H1 (cell line): ENCODE results near the gene CHRM4. TPM values are rescaled to one million over a fixed set of nuclear protein-coding genes. Genes with fewer than 3 reads are reported as not detected.
A peak's percentile ranks its signal among the peaks of the same experiment; 100 is the strongest.

Source experiments
- CTCF ChIA-PET: fragments of 300-600 bp; sonication (Branson Sonifier 250); formaldehyde crosslinking; loops from one replicate; lab custom pipeline; 2021; ENCODE audit not compliant: partially characterized antibody; lab: Charles Lee
- POLR2A ChIA-PET: fragments of 300-600 bp; sonication (Branson Sonifier 250); formaldehyde crosslinking; loops from one replicate; lab custom pipeline; 2021; ENCODE audit warnings: inconsistent platforms; ENCODE audit not compliant: partially characterized antibody; lab: Charles Lee
- DNase-seq, 2 experiments: peaks; one replicate each; pipeline versions ENCODE4 v3.0.0 to v3.0.0-alpha.2; 2010 to 2022; ENCODE audit warnings: low spot score in 2 of 2, low read depth in 1 of 2, mixed read lengths in 1 of 2
- FAIRE-seq: peaks from 2 replicates; lab custom pipeline; 2011; peaks lifted over from hg19 to GRCh38; lab: Jason Lieb, UNC
- H2AFZ ChIP-seq: 2 replicates; pipeline ENCODE4 v1.8.1; 2012; ENCODE audit warnings: low read length, inconsistent platforms
- H2AK5ac ChIP-seq: 2 replicates; pipeline ENCODE4 v1.6.1; 2013; ENCODE audit warnings: low read depth, low read length
- H2BK120ac ChIP-seq: replicated peaks from 2 replicates; pipeline ENCODE3; 2013; ENCODE audit warnings: low read depth, low read length, inconsistent platforms
- H2BK12ac ChIP-seq: 2 replicates; pipeline ENCODE4 v1.6.1; 2013; ENCODE audit warnings: low read depth, low read length
- H2BK15ac ChIP-seq: 2 replicates; pipeline ENCODE4 v1.6.1; 2013; ENCODE audit warnings: low read length
- H2BK20ac ChIP-seq: 2 replicates; pipeline ENCODE4 v1.6.1; 2013; ENCODE audit warnings: low read length
- H2BK5ac ChIP-seq: 2 replicates; pipeline ENCODE4 v1.6.1; 2013; ENCODE audit warnings: low read depth, low read length
- H3K14ac ChIP-seq: 2 replicates; pipeline ENCODE4 v1.6.1; 2013; ENCODE audit warnings: inconsistent platforms; ENCODE audit not compliant: insufficient read length
- H3K18ac ChIP-seq: 2 replicates; pipeline ENCODE4 v1.6.1; 2013; ENCODE audit warnings: low read length; ENCODE audit errors: extremely low read depth
- H3K23ac ChIP-seq: 2 replicates; pipeline ENCODE4 v1.6.1; 2013; ENCODE audit warnings: inconsistent platforms; ENCODE audit not compliant: insufficient read length
- H3K23me2 ChIP-seq: 2 replicates; pipeline ENCODE4 v1.6.1; 2013; ENCODE audit warnings: low read depth, low read length
- H3K27ac ChIP-seq: 2 replicates; pipeline ENCODE4 v1.6.1; 2011; ENCODE audit warnings: low read depth, low read length, inconsistent platforms
- H3K27me3 ChIP-seq, 4 experiments: replicated peaks in 1 of 4; 1 replicate in 1 of 4; 2 replicates in 3 of 4; pipeline versions ENCODE4 v1.6.1 to v1.8.1; 2011 to 2013; ENCODE audit warnings: low read length in 3 of 4, mild to moderate bottlenecking in 3 of 4, inconsistent platforms in 2 of 4, mixed read lengths in 2 of 4, moderate library complexity in 1 of 4; ENCODE audit not compliant: control insufficient read depth in 3 of 4, insufficient read depth in 3 of 4; ENCODE audit errors: extremely low read depth in 1 of 4
- H3K36me3 ChIP-seq, 4 experiments: 2 replicates each; pipeline versions ENCODE4 v1.6.1 to v1.8.1; 2011 to 2013; ENCODE audit warnings: mild to moderate bottlenecking in 4 of 4, low read length in 3 of 4, moderate library complexity in 2 of 4, control low read depth in 1 of 4, inconsistent platforms in 1 of 4; ENCODE audit not compliant: insufficient read depth in 4 of 4, control insufficient read depth in 2 of 4
- H3K4ac ChIP-seq: replicated peaks from 2 replicates; pipeline ENCODE3; 2013; ENCODE audit warnings: low read length, low read depth, mixed read lengths, inconsistent platforms; ENCODE audit not compliant: insufficient read length
- H3K4me1 ChIP-seq, 4 experiments: replicated peaks in 1 of 4; 1 replicate in 1 of 4; 2 replicates in 3 of 4; pipeline versions ENCODE4 v1.6.1 to v1.8.1; 2011 to 2013; ENCODE audit warnings: low read length in 3 of 4, inconsistent platforms in 2 of 4, mixed read lengths in 1 of 4; ENCODE audit not compliant: insufficient read depth in 4 of 4, control insufficient read depth in 3 of 4
- H3K4me2 ChIP-seq, 2 experiments: 2 replicates each; pipeline versions ENCODE4 v1.6.1 to v1.8.1; 2011 to 2013; ENCODE audit warnings: low read depth in 2 of 2, low read length in 2 of 2, control low read depth in 1 of 2, inconsistent platforms in 1 of 2, mild to moderate bottlenecking in 1 of 2; ENCODE audit not compliant: insufficient read depth in 1 of 2
- H3K4me3 ChIP-seq, 4 experiments: fragments of 200-600, 300-600 bp in 1 of 4; sonication (generic), shearing (Covaris generic), sonication (Bioruptor Twin) in 1 of 4; 2 replicates each; pipeline versions ENCODE4 v1.5.1 to v1.8.1; 2011 to 2016; ENCODE audit warnings: low read length in 4 of 4, low read depth in 3 of 4, control low read depth in 2 of 4, inconsistent platforms in 2 of 4, mild to moderate bottlenecking in 2 of 4, mixed read lengths in 1 of 4, moderate library complexity in 1 of 4; ENCODE audit not compliant: insufficient read depth in 2 of 4; ENCODE audit errors: extremely low read depth in 1 of 4
- H3K56ac ChIP-seq: replicated peaks from 2 replicates; pipeline ENCODE3; 2013; ENCODE audit warnings: low read depth, mild to moderate bottlenecking, mixed read lengths, low read length, inconsistent platforms; ENCODE audit not compliant: insufficient read length
- H3K79me1 ChIP-seq: 2 replicates; pipeline ENCODE4 v1.6.1; 2013; ENCODE audit warnings: low read depth, low read length, control low read depth
- H3K79me2 ChIP-seq, 2 experiments: 2 replicates each; pipeline versions ENCODE4 v1.6.1 to v1.8.1; 2012 to 2013; ENCODE audit warnings: low read length in 2 of 2, mild to moderate bottlenecking in 2 of 2, inconsistent platforms in 1 of 2; ENCODE audit not compliant: insufficient read depth in 2 of 2, control insufficient read depth in 1 of 2
- H3K9ac ChIP-seq, 4 experiments: replicated peaks in 1 of 4; 1 replicate in 1 of 4; 2 replicates in 3 of 4; pipeline versions ENCODE4 v1.6.1 to v1.8.1; 2011 to 2013; ENCODE audit warnings: low read depth in 3 of 4, low read length in 3 of 4, control low read depth in 2 of 4, mild to moderate bottlenecking in 2 of 4, moderate library complexity in 2 of 4, inconsistent platforms in 1 of 4; ENCODE audit errors: extremely low read depth in 1 of 4
- H3K9me3 ChIP-seq, 2 experiments: 2 replicates each; pipeline versions ENCODE4 v1.6.1 to v1.8.1; 2012 to 2013; ENCODE audit warnings: mild to moderate bottlenecking in 2 of 2, moderate library complexity in 2 of 2, control low read depth in 1 of 2, inconsistent platforms in 1 of 2, low read depth in 1 of 2, low read length in 1 of 2, mixed read lengths in 1 of 2; ENCODE audit not compliant: insufficient read depth in 2 of 2
- H4K20me1 ChIP-seq, 2 experiments: replicated peaks in 1 of 2; 2 replicates each; pipeline versions ENCODE3 to v1.8.1; 2011 to 2013; ENCODE audit warnings: inconsistent platforms in 2 of 2, low read length in 2 of 2, mild to moderate bottlenecking in 1 of 2; ENCODE audit not compliant: insufficient read depth in 2 of 2, control insufficient read depth in 1 of 2
- H4K5ac ChIP-seq: 2 replicates; pipeline ENCODE4 v1.6.1; 2013; ENCODE audit warnings: low read length, low read depth, mixed read lengths, inconsistent platforms; ENCODE audit not compliant: insufficient read length
- H4K8ac ChIP-seq: 2 replicates; pipeline ENCODE4 v1.8.0; 2013; ENCODE audit warnings: mild to moderate bottlenecking, moderate library complexity, low read length, inconsistent platforms; ENCODE audit not compliant: insufficient read depth; ENCODE audit errors: extremely low read depth
- H4K91ac ChIP-seq: replicated peaks from 2 replicates; pipeline ENCODE3; 2013; ENCODE audit warnings: low read length, mixed read lengths, inconsistent platforms; ENCODE audit not compliant: insufficient read length
- SRF ChIP-seq: IDR thresholded peaks from 2 replicates; pipeline ENCODE4 v1.6.1; 2011; ENCODE audit warnings: mild to moderate bottlenecking, low read depth, low read length, moderate library complexity
- WGBS, 2 experiments: shearing (Covaris generic) in 1 of 2; methylation state at CpG; one replicate each; pipeline versions ENCODE4 v1.1.6 to v1.1.7; 2013 to 2015; ENCODE audit warnings: low lambda C conversion rate in 2 of 2, mixed read lengths in 2 of 2, inconsistent platforms in 1 of 2, low coverage in 1 of 2, missing lambda C conversion rate in 1 of 2; ENCODE audit not compliant: insufficient replicate concordance in 2 of 2, insufficient coverage in 1 of 2, insufficient read length in 1 of 2; ENCODE audit errors: extremely low coverage in 1 of 2, missing lambda C conversion rate in 1 of 2; 5-methylcytosine and 5-hydroxymethylcytosine counted together
- microRNA-seq, 2 experiments: library from miRNA; unstranded; fragments of <30 nt; microRNA quantifications; one replicate each; pipeline versions ENCODE4 to v1.2.0, GENCODE V29; 2016 to 2020; ENCODE audit warnings: borderline microRNAs expressed in 2 of 2, borderline number of aligned reads in 2 of 2, borderline replicate concordance in 1 of 2
- polyA plus RNA-seq, 7 experiments: library from polyadenylated mRNA; depleted of rRNA in 3 of 7; stranded (reverse) in 5 of 7; unstranded in 2 of 7; fragments of >200 nt in 5 of 7; fragments of 200-250 nt in 2 of 7; gene quantifications; 1 replicate in 5 of 7; 2 replicates in 1 of 7; 4 replicates in 1 of 7; pipeline versions ENCODE4 v1.2.1 to v1.2.3, GENCODE V29; 2011 to 2013; ENCODE audit warnings: missing spikeins in 2 of 7, mixed read lengths in 2 of 7
- small RNA-seq: library from polyadenylated mRNA; stranded (forward); fragments of <200 nt; extraction: miRNeasy Mini kit (QIAGEN cat#:217004); gene quantifications from one replicate; pipeline ENCODE3, GENCODE V24; 2013; ENCODE audit not compliant: insufficient read depth
- total RNA-seq: library from RNA; stranded (reverse); fragmentation: NEBNext Ultra II Directional; extraction: Animal tissue kit (Norgen Biotek cat#: 25700); gene quantifications from 2 replicates; pipeline ENCODE4 v1.2.1, GENCODE V29; 2021

Gene CHRM4
- total and polyA plus RNA-seq, 2 of the 8 experiments (the other 6 are each of a cell fraction or from before 2014, with no cell fraction given), result 1.1 to 1.3 TPM

DNA sequence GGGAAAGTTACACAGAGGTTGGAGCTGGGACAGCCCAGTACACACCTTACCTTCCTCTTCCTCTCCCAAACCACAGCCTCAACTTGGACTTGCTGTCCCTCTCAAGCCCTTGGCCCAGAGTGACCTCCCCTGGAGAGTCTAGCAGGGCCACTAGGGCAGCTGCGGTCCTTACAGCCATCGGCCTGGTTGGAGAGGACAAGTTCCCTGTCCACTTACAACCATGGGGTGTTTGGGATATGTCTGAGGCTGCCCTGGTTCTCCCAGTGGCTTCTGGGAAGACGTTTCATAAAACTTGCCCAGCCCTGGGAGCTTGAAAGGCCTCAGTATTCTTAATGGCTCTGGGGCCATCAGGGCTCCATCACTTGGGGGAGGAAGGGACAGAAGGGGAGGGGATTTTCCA, 57.4 kb downstream of the CHRM4 start:
- Histone ChIP-seq H3K9ac (no peak overlapping the region), H2BK20ac (no peak overlapping the region), H3K4me2 (peak overlapping the region in 1 of 2 experiments; percentile 62; a peak in 1 of 4 replicates), H2BK5ac (no peak overlapping the region), H2BK12ac (peak overlapping the region; percentile 86), H2BK15ac (0 out of 2 replicates have a peak overlapping the region, but pooled peaks have one; percentile 83), H3K18ac (no peak overlapping the region), H4K91ac (no peak overlapping the region), H3K4ac (no peak overlapping the region), H3K79me2 (no peaks in the 10 kb centered on the region), H4K8ac (no peak overlapping the region), H2AFZ (no peak overlapping the region), H2AK5ac (no peak overlapping the region), H3K9me3 (no peaks in the 10 kb centered on the region), H4K5ac (no peak overlapping the region), H3K79me1 (no peaks in the 10 kb centered on the region), H3K4me3 (no peak overlapping the region), H3K23ac (no peak overlapping the region), H3K4me1 (peaks cover 10 to 53% (median 39%) of the 10 kb centered on the region in 4 experiments), H3K56ac (no peak overlapping the region), H3K36me3 (no peaks in the 10 kb centered on the region), H3K27ac (no peak overlapping the region), H3K14ac (no peak overlapping the region), H3K23me2 (peaks cover 8% of the 10 kb centered on the region; the same call in 1 of the 2 replicates), H3K27me3 (peaks cover 14 to 44% (median 39%) of the 10 kb centered on the region in 4 experiments), H4K20me1 (no peaks in the 10 kb centered on the region), H2BK120ac (no peak overlapping the region)
- FAIRE-seq (no peak), DNase-seq (no peak)
- ChIA-PET CTCF (interaction anchor here (0.5 to 42.5 kb wide), 5 partner anchors 19 to 1011 kb away, joined by 3 to 1004 read pairs (median 3); partner anchors contain the start of genes DGKZ and MDK), POLR2A (interaction anchor here (0.6 to 1.6 kb wide), 6 partner anchors 8 to 351 kb away, joined by 3 to 5 read pairs (median 4); no protein-coding TSS in a partner anchor)
- 86% methylated on average over 3 of the region's 3 CpGs; no CpG with 5 or more reads in 1 of the 2 experiments for WGBS, 2 experiments
- TF ChIP-seq SRF, result no peak

Small RNA genes within 50 kb of the gene (microRNA-seq; reads per million reads assigned to microRNA genes)
- gene MIR4688, result 0 to 0.41 reads per million in 2 experiments

Small RNA genes within 50 kb of the gene (small RNA-seq; reads per million reads assigned to genes)
- 0.86 reads per million for gene MIR4688

Other genes starting within 250 kb of the CHRM4 start
- 12.7 and 13.7 TPM in 2 replicates for gene CREB3L1, start 114.1 kb downstream of the CHRM4 start, total RNA-seq
- 4.1 and 6.5 TPM in 2 replicates for gene CREB3L1, start 114.1 kb downstream of the CHRM4 start, polyA plus RNA-seq (2011; rRNA removed)
- gene DGKZ, start 44.3 kb downstream of the CHRM4 start, total RNA-seq, result 84.4 and 88.5 TPM in 2 replicates
- 184 and 262 TPM in 2 replicates for gene DGKZ, start 44.3 kb downstream of the CHRM4 start, polyA plus RNA-seq (2011; rRNA removed)
- 309 and 338 TPM in 2 replicates for gene MDK, start 10.1 kb downstream of the CHRM4 start, total RNA-seq
- 606 and 948 TPM in 2 replicates for gene MDK, start 10.1 kb downstream of the CHRM4 start, polyA plus RNA-seq (2011; rRNA removed)
- 35.6 and 37.4 TPM in 2 replicates for gene AMBRA1, start 202.2 kb upstream of the CHRM4 start, total RNA-seq
- gene AMBRA1, start 202.2 kb upstream of the CHRM4 start, polyA plus RNA-seq (2011; rRNA removed), result 14.2 and 22.5 TPM in 2 replicates
- gene HARBI1, start 225.5 kb upstream of the CHRM4 start, total RNA-seq, result 4.3 and 5.1 TPM in 2 replicates
- gene HARBI1, start 225.5 kb upstream of the CHRM4 start, polyA plus RNA-seq (2011; rRNA removed), result 2.7 and 3.8 TPM in 2 replicates
- gene ATG13, start 225.8 kb upstream of the CHRM4 start, total RNA-seq, result 77.4 and 82.2 TPM in 2 replicates
- gene ATG13, start 225.8 kb upstream of the CHRM4 start, polyA plus RNA-seq (2011; rRNA removed), result 65.0 and 99.4 TPM in 2 replicates